ENCODE data around the gene MCOLN1.
"Not testable (repeated sequence)": the region's sequence is repeated elsewhere in the genome, so short reads cannot be mapped to it uniquely, and the experiment has no call there.

MCOLN1 gene

DNA sequence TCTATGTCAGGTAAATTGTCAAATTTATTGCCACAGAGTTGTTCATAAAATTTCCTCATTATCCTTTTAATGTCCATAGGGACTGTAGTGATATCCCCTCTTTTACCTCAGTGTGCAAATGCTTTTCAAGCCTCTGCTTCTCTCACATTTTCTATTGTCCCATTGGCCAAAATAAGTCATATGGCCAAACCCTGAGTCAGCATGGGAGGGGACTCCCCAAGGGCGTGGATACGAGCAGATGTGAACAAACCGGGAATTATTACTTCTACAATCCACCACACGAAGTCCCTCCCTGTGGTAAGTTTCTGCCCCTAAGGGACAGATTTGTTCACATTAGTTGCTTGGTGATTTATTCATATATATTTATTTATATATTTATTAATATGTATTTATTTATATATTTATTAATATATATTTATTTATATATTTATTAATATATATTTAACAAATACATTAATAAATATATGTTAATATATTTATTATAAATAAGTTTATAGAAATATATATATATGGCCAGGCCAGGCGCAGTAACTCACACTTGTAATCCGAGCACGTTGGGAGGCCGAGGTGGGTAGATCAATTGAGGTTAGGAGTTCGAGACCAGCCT is 53.1 kb downstream of the MCOLN1 start:
- no peak for DNase-seq (ENCODE audit: low read depth)

DNA sequence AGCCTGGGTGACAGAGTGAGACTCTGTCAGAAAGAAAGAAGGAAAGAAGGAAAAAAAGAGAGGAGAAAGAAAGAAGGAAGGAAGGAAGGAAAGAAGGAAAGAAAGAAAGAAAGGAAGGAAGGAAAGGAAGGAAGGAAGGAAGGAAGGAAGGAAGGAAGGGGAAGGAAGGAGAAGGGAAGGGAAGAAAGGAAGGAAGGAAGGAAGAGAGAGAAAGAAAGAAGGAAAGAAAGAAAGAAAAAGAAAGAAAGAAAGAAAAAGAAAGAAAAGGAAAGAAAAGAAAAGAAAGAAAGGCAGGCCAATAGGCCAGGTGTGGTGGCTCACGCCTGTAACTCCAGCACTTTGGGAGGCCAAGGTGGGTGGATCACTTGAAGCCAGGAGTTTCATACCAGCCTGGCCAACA is 55.0 kb downstream of the MCOLN1 start:
- not testable (repeated sequence) for DNase-seq (ENCODE audit: low read depth)

DNA sequence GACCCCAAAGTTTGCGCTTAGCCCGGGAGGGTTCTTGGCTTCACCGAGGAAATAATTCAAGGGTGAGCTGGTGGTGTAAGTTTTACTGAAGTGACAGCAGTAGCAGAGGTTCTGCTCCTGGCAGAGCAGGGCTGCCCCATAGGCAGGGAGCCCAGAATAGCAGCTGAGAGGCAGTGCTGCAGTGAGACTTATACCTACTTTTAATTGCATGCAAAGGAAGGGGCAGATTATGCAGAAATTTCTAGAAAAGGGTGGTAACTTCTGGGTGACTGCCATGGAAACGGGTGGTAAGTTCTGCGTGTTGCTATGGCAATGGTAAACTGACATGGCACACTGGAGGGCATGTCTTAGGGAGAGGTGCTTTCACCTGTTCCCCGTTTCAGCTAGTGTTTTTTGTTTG is 55.7 kb downstream of the MCOLN1 start:
- DNase-seq (ENCODE audit: low read depth): no peak

DNA sequence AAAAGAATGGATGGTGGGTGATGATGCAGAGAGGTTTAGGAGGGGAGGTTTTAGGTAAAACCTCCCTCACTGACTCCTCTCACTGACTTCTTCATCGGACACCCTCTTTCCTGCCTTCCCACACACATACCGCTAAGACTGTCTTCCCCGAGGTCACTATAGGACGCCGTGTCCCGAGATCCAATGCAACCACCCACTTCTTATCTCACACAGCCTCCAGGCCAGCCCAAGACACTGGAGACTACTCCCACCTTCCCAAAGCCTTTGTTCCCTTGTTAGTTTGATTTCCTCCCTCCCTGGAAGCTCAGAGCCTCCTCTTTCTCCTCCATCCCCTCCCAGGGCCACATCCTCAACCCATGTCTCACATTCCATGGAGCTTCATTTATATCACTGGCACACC is 56.8 kb downstream of the MCOLN1 start:
- DNase-seq (ENCODE audit: low read depth): no peak

DNA sequence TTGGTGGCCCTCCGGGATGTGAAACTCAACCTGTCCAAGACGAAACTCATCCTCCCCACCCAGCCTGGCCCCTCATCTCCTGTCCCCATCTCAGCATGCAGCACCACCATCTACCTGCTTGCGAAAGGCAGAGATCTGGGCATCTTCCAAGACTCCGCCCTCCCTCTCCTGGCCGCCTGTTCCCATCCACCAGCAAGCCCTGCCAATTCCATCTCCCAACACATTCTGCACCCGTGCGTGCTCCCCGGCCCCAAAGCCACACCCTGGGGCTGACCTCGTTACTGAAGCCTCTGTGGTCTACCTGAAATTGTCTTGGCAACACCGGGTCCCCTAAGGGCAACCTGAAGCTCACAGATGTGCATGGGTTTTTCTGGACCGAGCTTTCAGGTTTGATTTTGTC is 60.0 kb downstream of the MCOLN1 start:
- DNase-seq (ENCODE audit: low read depth): no peak

Measured in non-pigmented ciliary epithelial cell (primary cell).